NCI-H2107 (cell line): ENCODE results near the gene CSF1R.

Experiments used
- DNase-seq: peaks from one replicate; lab custom pipeline; 2025; lab: John Stamatoyannopoulos, UW

CSF1R gene

GRCh38 chr5:150120617-150121447 lies 34.5 kb upstream of the CSF1R start:
- no peak for DNase-seq

- DNase-seq, result no peak
These were observed 33.7 kb upstream of the CSF1R start for GRCh38 chr5:150120062-150120441.

GRCh38 chr5:150119421-150120061 lies 33.2 kb upstream of the CSF1R start:
- no peak for DNase-seq

GRCh38 chr5:150118561-150119229 lies 32.3 kb upstream of the CSF1R start:
- no peak for DNase-seq

GRCh38 chr5:150117945-150118560 lies 31.7 kb upstream of the CSF1R start:
- DNase-seq, result no peak

GRCh38 chr5:150116667-150117400 lies 30.5 kb upstream of the CSF1R start:
- DNase-seq, result no peak

- no peak for DNase-seq
These were observed 28.5 kb upstream of the CSF1R start for GRCh38 chr5:150114773-150115408.

- no peak for DNase-seq
These were observed 27.8 kb upstream of the CSF1R start for GRCh38 chr5:150114102-150114641.

GRCh38 chr5:150113047-150113744 lies 26.8 kb upstream of the CSF1R start:
- DNase-seq, result no peak

GRCh38 chr5:150112201-150113046 lies 26.1 kb upstream of the CSF1R start:
- no peak for DNase-seq

GRCh38 chr5:150111122-150111521 lies 24.8 kb upstream of the CSF1R start:
- DNase-seq, result no peak

- DNase-seq, result no peak
These were observed 23.6 kb upstream of the CSF1R start for GRCh38 chr5:150109921-150110320.

GRCh38 chr5:150108711-150109514 lies 22.6 kb upstream of the CSF1R start:
- DNase-seq, result no peak

- no peak for DNase-seq
These were observed 21.6 kb upstream of the CSF1R start for GRCh38 chr5:150107909-150108447.

- no peak for DNase-seq
These were observed 20.5 kb upstream of the CSF1R start for GRCh38 chr5:150106674-150107426.

GRCh38 chr5:150105928-150106615 lies 19.7 kb upstream of the CSF1R start:
- no peak for DNase-seq

- no peak for DNase-seq
These were observed 18.2 kb upstream of the CSF1R start for GRCh38 chr5:150104550-150104870.
